Endodermal cell (in vitro differentiated cells): Measurements from ENCODE around the gene EMX1. TPM values are rescaled to one million over a fixed set of nuclear protein-coding genes. Genes with fewer than 3 reads are reported as not detected.

ENCODE experiments used
- DNase-seq: peaks from one replicate; pipeline ENCODE4 v3.0.0-alpha.2; 2017
- H3K27ac ChIP-seq: 2 replicates; pipeline ENCODE4 v1.5.1; 2013; ENCODE audit warnings: mild to moderate bottlenecking, low read depth, low read length, moderate library complexity
- H3K27me3 ChIP-seq: 2 replicates; pipeline ENCODE4 v1.6.1; 2013; ENCODE audit warnings: mild to moderate bottlenecking, low read length, moderate library complexity; ENCODE audit not compliant: insufficient read depth, control insufficient read depth, poor library complexity, severe bottlenecking
- H3K36me3 ChIP-seq: 2 replicates; pipeline ENCODE4 v1.7.0; 2013; ENCODE audit warnings: mild to moderate bottlenecking, low read length, moderate library complexity; ENCODE audit not compliant: control insufficient read depth, insufficient read depth
- H3K4me1 ChIP-seq: one replicate; pipeline ENCODE4 v1.7.0; 2013; ENCODE audit warnings: low read length; ENCODE audit not compliant: control insufficient read depth, insufficient read depth
- H3K4me3 ChIP-seq: 2 replicates; pipeline ENCODE4 v1.5.1; 2013; ENCODE audit warnings: mild to moderate bottlenecking, low read length, moderate library complexity
- H3K9ac ChIP-seq: 2 replicates; pipeline ENCODE4 v1.6.1; 2013; ENCODE audit warnings: mild to moderate bottlenecking, low read length, moderate library complexity; ENCODE audit not compliant: poor library complexity, severe bottlenecking; ENCODE audit errors: extremely low read depth
- H3K9me3 ChIP-seq: 2 replicates; pipeline ENCODE4 v1.6.1; 2013; ENCODE audit warnings: mild to moderate bottlenecking, low read length, moderate library complexity; ENCODE audit not compliant: control insufficient read depth
- H3K27ac Mint-ChIP-seq: 2 replicates; pipeline ENCODE4 v1.8.0; 2020; ENCODE audit warnings: mixed read lengths
- H3K27me3 Mint-ChIP-seq: 2 replicates; pipeline ENCODE4 v1.8.0; 2021; ENCODE audit warnings: mild to moderate bottlenecking, mixed read lengths; ENCODE audit not compliant: insufficient read depth
- H3K36me3 Mint-ChIP-seq: 2 replicates; pipeline ENCODE4 v1.8.0; 2020; ENCODE audit warnings: low read depth, mixed read lengths
- H3K4me1 Mint-ChIP-seq: 2 replicates; pipeline ENCODE4 v1.8.0; 2020; ENCODE audit warnings: mixed read lengths
- H3K4me3 Mint-ChIP-seq: 2 replicates; pipeline ENCODE4 v1.8.0; 2020; ENCODE audit warnings: mild to moderate bottlenecking, moderate library complexity, mixed read lengths
- H3K9me3 Mint-ChIP-seq: 2 replicates; pipeline ENCODE4 v1.8.0; 2020; ENCODE audit warnings: mild to moderate bottlenecking, mixed read lengths
- CTCF ChIP-seq: fragments of 200-600 bp; sonication (generic); conservative IDR thresholded peaks from 2 replicates; pipeline ENCODE4 v1.5.0; 2021; ENCODE audit warnings: antibody characterized with exemption, mild to moderate bottlenecking
- WGBS, 2 experiments: methylation state at CpG; one replicate each; pipeline versions ENCODE4 v1.1.5 to v1.1.7; 2013; ENCODE audit warnings: missing lambda C conversion rate in 2 of 2, mixed read lengths in 1 of 2; ENCODE audit not compliant: insufficient coverage in 1 of 2, insufficient read length in 1 of 2; 5-methylcytosine and 5-hydroxymethylcytosine counted together
- total RNA-seq, 2 donors: library from RNA; stranded (reverse); fragmentation: NEBNext Ultra II Directional in 1 of 2; extraction: Animal tissue kit (Norgen Biotek cat#: 25700) in 1 of 2; gene quantifications; 2 replicates in 1 of 2; 3 replicates in 1 of 2; pipeline ENCODE4 v1.2.1, GENCODE V29; 2021

EMX1 gene
- total RNA-seq, 2 donors from 2014 or later: 0.35 to 1.1 TPM

- WGBS, 2 experiments: 89 to 94% methylated on average over 7 to 8 of the region's 8 CpGs
Observed at GRCh38 chr2:72959554-72959953, 42.2 kb downstream of the EMX1 start.

GRCh38 chr2:72959995-72960981 is 43.0 kb downstream of the EMX1 start:
- no peak overlapping the region for H3K27ac Mint-ChIP-seq
- no peak overlapping the region for H3K4me3 Mint-ChIP-seq
- no peaks in the 10 kb centered on the region for H3K27me3 Mint-ChIP-seq
- Histone ChIP-seq H3K9ac (no peak overlapping the region), H3K4me1 (peaks cover 10% of the 10 kb centered on the region), H3K9me3 (no peaks in the 10 kb centered on the region), H3K27me3 (no peaks in the 10 kb centered on the region), H3K27ac (no peak overlapping the region), H3K36me3 (no peaks in the 10 kb centered on the region), H3K4me3 (no peak overlapping the region)
- H3K4me1 Mint-ChIP-seq: peaks cover 26% of the 10 kb centered on the region
- no peak for DNase-seq
- no peak for TF ChIP-seq CTCF
- H3K36me3 Mint-ChIP-seq: peaks cover 20% of the 10 kb centered on the region
- H3K9me3 Mint-ChIP-seq: no peaks in the 10 kb centered on the region
- WGBS, 2 experiments: 95% methylated on average over 20 to 26 of the region's 26 CpGs

More at GRCh38 chr2:72959554-72959953, 42.2 kb downstream of the EMX1 start:
- H3K4me1 Mint-ChIP-seq: peaks cover 28% of the 10 kb centered on the region
- no peak for DNase-seq
- Histone ChIP-seq H3K9me3 (no peaks in the 10 kb centered on the region), H3K36me3 (no peaks in the 10 kb centered on the region), H3K4me1 (peaks cover 10% of the 10 kb centered on the region), H3K27ac (no peak overlapping the region), H3K4me3 (no peak overlapping the region), H3K27me3 (no peaks in the 10 kb centered on the region), H3K9ac (no peak overlapping the region)
- no peaks in the 10 kb centered on the region for H3K27me3 Mint-ChIP-seq
- TF ChIP-seq CTCF: no peak
- H3K36me3 Mint-ChIP-seq: peaks cover 20% of the 10 kb centered on the region
- no peak overlapping the region for H3K4me3 Mint-ChIP-seq
- no peaks in the 10 kb centered on the region for H3K9me3 Mint-ChIP-seq
- no peak overlapping the region for H3K27ac Mint-ChIP-seq

- Histone ChIP-seq H3K4me3 (no peak overlapping the region), H3K27me3 (no peaks in the 10 kb centered on the region), H3K9ac (no peak overlapping the region), H3K9me3 (no peaks in the 10 kb centered on the region), H3K36me3 (no peaks in the 10 kb centered on the region), H3K4me1 (peaks cover 10% of the 10 kb centered on the region), H3K27ac (no peak overlapping the region)
- WGBS, 2 experiments: 91 to 96% methylated on average over 20 to 27 of the region's 27 CpGs
- Mint-ChIP-seq H3K4me3 (no peak overlapping the region), H3K27me3 (no peaks in the 10 kb centered on the region), H3K9me3 (no peaks in the 10 kb centered on the region), H3K4me1 (peaks cover 22% of the 10 kb centered on the region), H3K27ac (no peak overlapping the region), H3K36me3 (peaks cover 20% of the 10 kb centered on the region)
- TF ChIP-seq CTCF: no peak
- DNase-seq: no peak
Observed at GRCh38 chr2:72961036-72961720, 43.9 kb downstream of the EMX1 start.
